ENCODE data around the gene SRP14. TPM values are rescaled to one million over a fixed set of nuclear protein-coding genes. Genes with fewer than 3 reads are reported as not detected.

SRP14 gene
- total RNA-seq, 3 donors from 2014 or later, result 279 to 310 (median 299) TPM

GRCh38 chr15:40054855-40055575 is 16.0 kb upstream of the SRP14 start:
- intact Hi-C loops (cut with DNase I; ENCODE audit: low total_unique reads), result loop anchor here (10.0 kb wide), 1 partner anchor 50 kb away; the partner anchor contains the start of gene BMF
- Histone ChIP-seq H3K9me3 (no peaks in the 10 kb centered on the region), H3K27ac (peak overlapping the region; percentile 42 to 71), H3K4me3 (no peak overlapping the region), H3K4me1 (peaks cover 0 to 20% of the 10 kb centered on the region in 2 donors), H3K36me3 (no peaks in the 10 kb centered on the region), H3K27me3 (no peaks in the 10 kb centered on the region)
- TF ChIP-seq CTCF (IDR thresholded peaks at IDR 0.05) (no peak), POLR2A (IDR thresholded peaks at IDR 0.05) (no peak), POLR2AphosphoS5 (IDR thresholded peaks at IDR 0.05) (no peak)
- DNase-seq (ENCODE audit: low spot score in 2 of 2), result no peak

- H3K27me3 ChIP-seq, result no peaks in the 10 kb centered on the region
- peak overlapping the region in 1 of 2 donors; percentile 71 for H3K27ac ChIP-seq
- no peak overlapping the region for H3K4me3 ChIP-seq
- intact Hi-C loops (cut with DNase I; ENCODE audit: low total_unique reads), result loop anchor here (10.0 kb wide), 1 partner anchor 50 kb away; the partner anchor contains the start of gene BMF
- H3K36me3 ChIP-seq, result no peaks in the 10 kb centered on the region
- no peak for DNase-seq (ENCODE audit: low spot score in 2 of 2)
- TF ChIP-seq POLR2A (IDR thresholded peaks at IDR 0.05), result no peak
- no peak for TF ChIP-seq POLR2AphosphoS5 (IDR thresholded peaks at IDR 0.05)
- no peak for TF ChIP-seq CTCF (IDR thresholded peaks at IDR 0.05)
- peaks cover 0 to 20% of the 10 kb centered on the region in 2 donors for H3K4me1 ChIP-seq
- H3K9me3 ChIP-seq, result no peaks in the 10 kb centered on the region
Measured at GRCh38 chr15:40054605-40054854, 15.5 kb upstream of the SRP14 start.

GRCh38 chr15:40053831-40054604 is 15.0 kb upstream of the SRP14 start:
- H3K4me3 ChIP-seq, result no peak overlapping the region
- H3K27ac ChIP-seq, result peak overlapping the region in 1 of 2 donors; percentile 71
- H3K4me1 ChIP-seq, result peaks cover 0 to 20% of the 10 kb centered on the region in 2 donors
- no peaks in the 10 kb centered on the region for H3K27me3 ChIP-seq
- no peak for DNase-seq (ENCODE audit: low spot score in 2 of 2)
- intact Hi-C loops (cut with DNase I; ENCODE audit: low total_unique reads), result loop anchor here (10.0 kb wide), 1 partner anchor 51 kb away; the partner anchor contains the start of gene BMF
- TF ChIP-seq POLR2AphosphoS5 (IDR thresholded peaks at IDR 0.05), result no peak
- TF ChIP-seq POLR2A (IDR thresholded peaks at IDR 0.05), result no peak
- TF ChIP-seq CTCF (IDR thresholded peaks at IDR 0.05), result no peak
- H3K36me3 ChIP-seq, result no peaks in the 10 kb centered on the region
- H3K9me3 ChIP-seq, result no peaks in the 10 kb centered on the region

GRCh38 chr15:40053079-40053830 is 14.3 kb upstream of the SRP14 start:
- Histone ChIP-seq H3K36me3 (no peaks in the 10 kb centered on the region), H3K9me3 (no peaks in the 10 kb centered on the region), H3K27me3 (no peaks in the 10 kb centered on the region), H3K4me1 (peaks cover 0 to 20% of the 10 kb centered on the region in 2 donors), H3K27ac (no peak overlapping the region), H3K4me3 (no peak overlapping the region)
- TF ChIP-seq POLR2AphosphoS5 (IDR thresholded peaks at IDR 0.05), result no peak
- TF ChIP-seq POLR2A (IDR thresholded peaks at IDR 0.05), result no peak
- no peak for TF ChIP-seq CTCF (IDR thresholded peaks at IDR 0.05)
- DNase-seq (ENCODE audit: low spot score in 2 of 2), result no peak
- intact Hi-C loops (cut with DNase I; ENCODE audit: low total_unique reads), result loop anchor here (10.0 kb wide), 1 partner anchor 52 kb away; the partner anchor contains the start of gene BMF
